H1 (cell line): Measurements from ENCODE around the gene KRT1. TPM values are rescaled to one million over a fixed set of nuclear protein-coding genes. Genes with fewer than 3 reads are reported as not detected.

Experiments used
- CTCF ChIA-PET: fragments of 300-600 bp; sonication (Branson Sonifier 250); formaldehyde crosslinking; loops from one replicate; lab custom pipeline; 2021; ENCODE audit not compliant: partially characterized antibody; lab: Charles Lee
- POLR2A ChIA-PET: fragments of 300-600 bp; sonication (Branson Sonifier 250); formaldehyde crosslinking; loops from one replicate; lab custom pipeline; 2021; ENCODE audit warnings: inconsistent platforms; ENCODE audit not compliant: partially characterized antibody; lab: Charles Lee
- DNase-seq, 2 experiments: peaks; one replicate each; pipeline versions ENCODE4 v3.0.0 to v3.0.0-alpha.2; 2010 to 2022; ENCODE audit warnings: low spot score in 2 of 2, low read depth in 1 of 2, mixed read lengths in 1 of 2
- FAIRE-seq: peaks from 2 replicates; lab custom pipeline; 2011; peaks lifted over from hg19 to GRCh38; lab: Jason Lieb, UNC
- H2AFZ ChIP-seq: 2 replicates; pipeline ENCODE4 v1.8.1; 2012; ENCODE audit warnings: low read length, inconsistent platforms
- H2AK5ac ChIP-seq: 2 replicates; pipeline ENCODE4 v1.6.1; 2013; ENCODE audit warnings: low read depth, low read length
- H2BK120ac ChIP-seq: replicated peaks from 2 replicates; pipeline ENCODE3; 2013; ENCODE audit warnings: low read depth, low read length, inconsistent platforms
- H2BK12ac ChIP-seq: 2 replicates; pipeline ENCODE4 v1.6.1; 2013; ENCODE audit warnings: low read depth, low read length
- H2BK15ac ChIP-seq: 2 replicates; pipeline ENCODE4 v1.6.1; 2013; ENCODE audit warnings: low read length
- H2BK20ac ChIP-seq: 2 replicates; pipeline ENCODE4 v1.6.1; 2013; ENCODE audit warnings: low read length
- H2BK5ac ChIP-seq: 2 replicates; pipeline ENCODE4 v1.6.1; 2013; ENCODE audit warnings: low read depth, low read length
- H3K14ac ChIP-seq: 2 replicates; pipeline ENCODE4 v1.6.1; 2013; ENCODE audit warnings: inconsistent platforms; ENCODE audit not compliant: insufficient read length
- H3K18ac ChIP-seq: 2 replicates; pipeline ENCODE4 v1.6.1; 2013; ENCODE audit warnings: low read length; ENCODE audit errors: extremely low read depth
- H3K23ac ChIP-seq: 2 replicates; pipeline ENCODE4 v1.6.1; 2013; ENCODE audit warnings: inconsistent platforms; ENCODE audit not compliant: insufficient read length
- H3K23me2 ChIP-seq: 2 replicates; pipeline ENCODE4 v1.6.1; 2013; ENCODE audit warnings: low read depth, low read length
- H3K27ac ChIP-seq: 2 replicates; pipeline ENCODE4 v1.6.1; 2011; ENCODE audit warnings: low read depth, low read length, inconsistent platforms
- H3K27me3 ChIP-seq, 4 experiments: replicated peaks in 1 of 4; 1 replicate in 1 of 4; 2 replicates in 3 of 4; pipeline versions ENCODE4 v1.6.1 to v1.8.1; 2011 to 2013; ENCODE audit warnings: low read length in 3 of 4, mild to moderate bottlenecking in 3 of 4, inconsistent platforms in 2 of 4, mixed read lengths in 2 of 4, moderate library complexity in 1 of 4; ENCODE audit not compliant: control insufficient read depth in 3 of 4, insufficient read depth in 3 of 4; ENCODE audit errors: extremely low read depth in 1 of 4
- H3K36me3 ChIP-seq, 4 experiments: 2 replicates each; pipeline versions ENCODE4 v1.6.1 to v1.8.1; 2011 to 2013; ENCODE audit warnings: mild to moderate bottlenecking in 4 of 4, low read length in 3 of 4, moderate library complexity in 2 of 4, control low read depth in 1 of 4, inconsistent platforms in 1 of 4; ENCODE audit not compliant: insufficient read depth in 4 of 4, control insufficient read depth in 2 of 4
- H3K4ac ChIP-seq: replicated peaks from 2 replicates; pipeline ENCODE3; 2013; ENCODE audit warnings: low read length, low read depth, mixed read lengths, inconsistent platforms; ENCODE audit not compliant: insufficient read length
- H3K4me1 ChIP-seq, 4 experiments: replicated peaks in 1 of 4; 1 replicate in 1 of 4; 2 replicates in 3 of 4; pipeline versions ENCODE4 v1.6.1 to v1.8.1; 2011 to 2013; ENCODE audit warnings: low read length in 3 of 4, inconsistent platforms in 2 of 4, mixed read lengths in 1 of 4; ENCODE audit not compliant: insufficient read depth in 4 of 4, control insufficient read depth in 3 of 4
- H3K4me2 ChIP-seq, 2 experiments: 2 replicates each; pipeline versions ENCODE4 v1.6.1 to v1.8.1; 2011 to 2013; ENCODE audit warnings: low read depth in 2 of 2, low read length in 2 of 2, control low read depth in 1 of 2, inconsistent platforms in 1 of 2, mild to moderate bottlenecking in 1 of 2; ENCODE audit not compliant: insufficient read depth in 1 of 2
- H3K4me3 ChIP-seq, 4 experiments: fragments of 200-600, 300-600 bp in 1 of 4; sonication (generic), shearing (Covaris generic), sonication (Bioruptor Twin) in 1 of 4; 2 replicates each; pipeline versions ENCODE4 v1.5.1 to v1.8.1; 2011 to 2016; ENCODE audit warnings: low read length in 4 of 4, low read depth in 3 of 4, control low read depth in 2 of 4, inconsistent platforms in 2 of 4, mild to moderate bottlenecking in 2 of 4, mixed read lengths in 1 of 4, moderate library complexity in 1 of 4; ENCODE audit not compliant: insufficient read depth in 2 of 4; ENCODE audit errors: extremely low read depth in 1 of 4
- H3K56ac ChIP-seq: replicated peaks from 2 replicates; pipeline ENCODE3; 2013; ENCODE audit warnings: low read depth, mild to moderate bottlenecking, mixed read lengths, low read length, inconsistent platforms; ENCODE audit not compliant: insufficient read length
- H3K79me1 ChIP-seq: 2 replicates; pipeline ENCODE4 v1.6.1; 2013; ENCODE audit warnings: low read depth, low read length, control low read depth
- H3K79me2 ChIP-seq, 2 experiments: 2 replicates each; pipeline versions ENCODE4 v1.6.1 to v1.8.1; 2012 to 2013; ENCODE audit warnings: low read length in 2 of 2, mild to moderate bottlenecking in 2 of 2, inconsistent platforms in 1 of 2; ENCODE audit not compliant: insufficient read depth in 2 of 2, control insufficient read depth in 1 of 2
- H3K9ac ChIP-seq, 4 experiments: replicated peaks in 1 of 4; 1 replicate in 1 of 4; 2 replicates in 3 of 4; pipeline versions ENCODE4 v1.6.1 to v1.8.1; 2011 to 2013; ENCODE audit warnings: low read depth in 3 of 4, low read length in 3 of 4, control low read depth in 2 of 4, mild to moderate bottlenecking in 2 of 4, moderate library complexity in 2 of 4, inconsistent platforms in 1 of 4; ENCODE audit errors: extremely low read depth in 1 of 4
- H3K9me3 ChIP-seq, 2 experiments: 2 replicates each; pipeline versions ENCODE4 v1.6.1 to v1.8.1; 2012 to 2013; ENCODE audit warnings: mild to moderate bottlenecking in 2 of 2, moderate library complexity in 2 of 2, control low read depth in 1 of 2, inconsistent platforms in 1 of 2, low read depth in 1 of 2, low read length in 1 of 2, mixed read lengths in 1 of 2; ENCODE audit not compliant: insufficient read depth in 2 of 2
- H4K20me1 ChIP-seq, 2 experiments: replicated peaks in 1 of 2; 2 replicates each; pipeline versions ENCODE3 to v1.8.1; 2011 to 2013; ENCODE audit warnings: inconsistent platforms in 2 of 2, low read length in 2 of 2, mild to moderate bottlenecking in 1 of 2; ENCODE audit not compliant: insufficient read depth in 2 of 2, control insufficient read depth in 1 of 2
- H4K5ac ChIP-seq: 2 replicates; pipeline ENCODE4 v1.6.1; 2013; ENCODE audit warnings: low read length, low read depth, mixed read lengths, inconsistent platforms; ENCODE audit not compliant: insufficient read length
- H4K8ac ChIP-seq: 2 replicates; pipeline ENCODE4 v1.8.0; 2013; ENCODE audit warnings: mild to moderate bottlenecking, moderate library complexity, low read length, inconsistent platforms; ENCODE audit not compliant: insufficient read depth; ENCODE audit errors: extremely low read depth
- H4K91ac ChIP-seq: replicated peaks from 2 replicates; pipeline ENCODE3; 2013; ENCODE audit warnings: low read length, mixed read lengths, inconsistent platforms; ENCODE audit not compliant: insufficient read length
- CHD1 ChIP-seq: IDR thresholded peaks from 2 replicates; pipeline ENCODE4 v1.6.1; 2012; ENCODE audit warnings: low read depth, low read length, improper control_type of control experiment
- E2F6 ChIP-seq: IDR thresholded peaks from 2 replicates; pipeline ENCODE4 v1.6.1; 2012; ENCODE audit warnings: inconsistent platforms
- GTF2F1 ChIP-seq: IDR thresholded peaks from 2 replicates; pipeline ENCODE4 v1.6.1; 2012; ENCODE audit warnings: low read depth, low read length, improper control_type of control experiment, borderline replicate concordance
- JUND ChIP-seq: IDR thresholded peaks from 2 replicates; pipeline ENCODE4 v1.6.1; 2011; ENCODE audit warnings: mild to moderate bottlenecking, improper control_type of control experiment, low read length
- KDM4A ChIP-seq: IDR thresholded peaks from one replicate; pipeline ENCODE4 v1.7.1; 2012; ENCODE audit warnings: low read depth, mild to moderate bottlenecking, moderate library complexity, low read length, inconsistent platforms; ENCODE audit not compliant: severe bottlenecking
- PHF8 ChIP-seq: fragments of 200-600 bp; sonication (generic); conservative IDR thresholded peaks from 2 replicates; pipeline ENCODE4 v1.7.1; 2012; ENCODE audit warnings: low read depth, mild to moderate bottlenecking, inconsistent platforms, low read length, moderate library complexity
- SP1 ChIP-seq: IDR thresholded peaks from 2 replicates; pipeline ENCODE4 v1.6.1; 2011; ENCODE audit warnings: low read depth, low read length
- TAF1 ChIP-seq: IDR thresholded peaks from 2 replicates; pipeline ENCODE4 v1.6.1; 2011; ENCODE audit warnings: mild to moderate bottlenecking, low read depth, low read length
- TEAD4 ChIP-seq: IDR thresholded peaks from 2 replicates; pipeline ENCODE4 v1.6.1; 2012; ENCODE audit warnings: low read depth, low read length, inconsistent platforms, mixed read lengths
- WGBS, 2 experiments: shearing (Covaris generic) in 1 of 2; methylation state at CpG; one replicate each; pipeline versions ENCODE4 v1.1.6 to v1.1.7; 2013 to 2015; ENCODE audit warnings: low lambda C conversion rate in 2 of 2, mixed read lengths in 2 of 2, inconsistent platforms in 1 of 2, low coverage in 1 of 2, missing lambda C conversion rate in 1 of 2; ENCODE audit not compliant: insufficient replicate concordance in 2 of 2, insufficient coverage in 1 of 2, insufficient read length in 1 of 2; ENCODE audit errors: extremely low coverage in 1 of 2, missing lambda C conversion rate in 1 of 2; 5-methylcytosine and 5-hydroxymethylcytosine counted together
- polyA plus RNA-seq, 7 experiments: library from polyadenylated mRNA; depleted of rRNA in 3 of 7; stranded (reverse) in 5 of 7; unstranded in 2 of 7; fragments of >200 nt in 5 of 7; fragments of 200-250 nt in 2 of 7; gene quantifications; 1 replicate in 5 of 7; 2 replicates in 1 of 7; 4 replicates in 1 of 7; pipeline versions ENCODE4 v1.2.1 to v1.2.3, GENCODE V29; 2011 to 2013; ENCODE audit warnings: missing spikeins in 2 of 7, mixed read lengths in 2 of 7
- total RNA-seq: library from RNA; stranded (reverse); fragmentation: NEBNext Ultra II Directional; extraction: Animal tissue kit (Norgen Biotek cat#: 25700); gene quantifications from 2 replicates; pipeline ENCODE4 v1.2.1, GENCODE V29; 2021

Gene KRT1
- total and polyA plus RNA-seq, 2 of the 8 experiments (the other 6 are each of a cell fraction or from before 2014, with no cell fraction given): not detected

GRCh38 chr12:52627395-52628110, 52.7 kb downstream of the KRT1 start:
- no peak overlapping the region for H2BK5ac ChIP-seq
- H3K9ac ChIP-seq: no peak overlapping the region
- no peaks in the 10 kb centered on the region for H3K36me3 ChIP-seq
- H3K56ac ChIP-seq: no peak overlapping the region
- H3K4ac ChIP-seq: no peak overlapping the region
- no peak overlapping the region for H2BK15ac ChIP-seq
- ChIA-PET POLR2A (no interaction called here), CTCF (interaction anchor here (1.3 to 1.6 kb wide), 4 partner anchors 22 to 237 kb away, joined by 3 to 6 read pairs (median 3); no protein-coding TSS in a partner anchor)
- H2BK12ac ChIP-seq: no peak overlapping the region
- H3K18ac ChIP-seq: no peak overlapping the region
- WGBS, 2 experiments: 84% methylated on average over 2 of the region's 2 CpGs; no CpG with 5 or more reads in 1 of the 2 experiments
- no peaks in the 10 kb centered on the region for H3K23me2 ChIP-seq
- TF ChIP-seq GTF2F1 (no peak), E2F6 (no peak), JUND (no peak), TAF1 (no peak), CHD1 (no peak), TEAD4 (no peak), PHF8 (no peak), SP1 (no peak), KDM4A (no peak)
- H4K91ac ChIP-seq: no peak overlapping the region
- H3K4me1 ChIP-seq: no peaks in the 10 kb centered on the region
- H3K4me3 ChIP-seq: no peak overlapping the region
- H3K14ac ChIP-seq: no peak overlapping the region
- no peak for FAIRE-seq
- no peaks in the 10 kb centered on the region for H3K79me2 ChIP-seq
- no peaks in the 10 kb centered on the region; a peak in 2 of 7 replicates for H3K27me3 ChIP-seq
- H3K23ac ChIP-seq: no peak overlapping the region
- no peak overlapping the region for H3K4me2 ChIP-seq
- no peaks in the 10 kb centered on the region; the same call in 1 of the 2 replicates for H3K79me1 ChIP-seq
- no peaks in the 10 kb centered on the region for H3K9me3 ChIP-seq
- H4K8ac ChIP-seq: no peak overlapping the region
- no peak overlapping the region for H2BK20ac ChIP-seq
- DNase-seq: peak in 1 of 2 experiments; percentile 30
- H4K5ac ChIP-seq: no peak overlapping the region
- H3K27ac ChIP-seq: no peak overlapping the region
- H4K20me1 ChIP-seq: no peaks in the 10 kb centered on the region
- no peak overlapping the region for H2AK5ac ChIP-seq
- H2AFZ ChIP-seq: 0 out of 2 replicates have a peak overlapping the region, but pooled peaks have one; percentile 24
- no peak overlapping the region for H2BK120ac ChIP-seq
